ENCODE measurements around the gene ALAS2. TPM values are rescaled to one million over a fixed set of nuclear protein-coding genes. Genes with fewer than 3 reads are reported as not detected.
"Not testable (repeated sequence)": the region's sequence is repeated elsewhere in the genome, so short reads cannot be mapped to it uniquely, and the experiment has no call there.

Gene ALAS2
- total RNA-seq = not detected in 3 replicates
- long read RNA-seq = 0 reads

- peaks cover 14% of the 10 kb centered on the region for H3K9me3 Mint-ChIP-seq (ENCODE audit: low read depth)
- no peak within 1 kb of the TSS for H3K27ac Mint-ChIP-seq (ENCODE audit: unreplicated experiment)
- no peak for TF ChIP-seq CTCF (IDR thresholded peaks at IDR 0.05)
- no peak within 1 kb of the TSS for H3K4me3 Mint-ChIP-seq (ENCODE audit: unreplicated experiment)
- no peaks in the 10 kb centered on the region for H3K4me1 Mint-ChIP-seq (ENCODE audit: low read depth)
- no peak for DNase-seq (ENCODE audit: low spot score)
- H3K36me3 Mint-ChIP-seq (ENCODE audit: low read depth) = no peaks in the 10 kb centered on the region
- H3K27me3 Mint-ChIP-seq (ENCODE audit: low read depth) = no peaks in the 10 kb centered on the region
Measured at GRCh38 chrX:55030271-55031205, at the start of gene ALAS2. Gene ALAS2 (minus strand): TSS chrX:55030977. CDS start chrX:55026000, 4,977 bp downstream.

- Mint-ChIP-seq H3K36me3 (ENCODE audit: low read depth) (no peaks in the 10 kb centered on the region), H3K4me3 (ENCODE audit: unreplicated experiment) (no peak within 1 kb of the TSS), H3K9me3 (ENCODE audit: low read depth) (peaks cover 29% of the 10 kb centered on the region), H3K27ac (ENCODE audit: unreplicated experiment) (no peak within 1 kb of the TSS), H3K4me1 (ENCODE audit: low read depth) (peaks cover 2% of the 10 kb centered on the region), H3K27me3 (ENCODE audit: low read depth) (peaks cover 4% of the 10 kb centered on the region)
- TF ChIP-seq CTCF (IDR thresholded peaks at IDR 0.05) = no peak
- DNase-seq (ENCODE audit: low spot score) = peak; percentile 76
Measured at GRCh38 chrX:55074851-55075467, 44.2 kb upstream of the ALAS2 start, which contains the start of gene PAGE2B. Gene PAGE2B (plus strand): TSS chrX:55075030. CDS start chrX:55076042, 1,012 bp downstream.

- peaks cover 47% of the 10 kb centered on the region for H3K9me3 Mint-ChIP-seq (ENCODE audit: low read depth)
- no peak overlapping the region for H3K4me3 Mint-ChIP-seq (ENCODE audit: unreplicated experiment)
- peak; percentile 60 for DNase-seq (ENCODE audit: low spot score)
- H3K4me1 Mint-ChIP-seq (ENCODE audit: low read depth) = peaks cover 2% of the 10 kb centered on the region
- H3K27ac Mint-ChIP-seq (ENCODE audit: unreplicated experiment) = no peak overlapping the region
- no peaks in the 10 kb centered on the region for H3K36me3 Mint-ChIP-seq (ENCODE audit: low read depth)
- TF ChIP-seq CTCF (IDR thresholded peaks at IDR 0.05) = no peak
- peaks cover 10% of the 10 kb centered on the region for H3K27me3 Mint-ChIP-seq (ENCODE audit: low read depth)
Measured at GRCh38 chrX:55072286-55072685, 41.5 kb upstream of the ALAS2 start.

- DNase-seq (ENCODE audit: low spot score); H3K4me3 Mint-ChIP-seq (ENCODE audit: unreplicated experiment); H3K4me1 Mint-ChIP-seq (ENCODE audit: low read depth); H3K36me3 Mint-ChIP-seq (ENCODE audit: low read depth); H3K27ac Mint-ChIP-seq (ENCODE audit: unreplicated experiment): not testable (repeated sequence)
- peaks cover 69% of the 10 kb centered on the region for H3K9me3 Mint-ChIP-seq (ENCODE audit: low read depth)
- H3K27me3 Mint-ChIP-seq (ENCODE audit: low read depth) = peaks cover 10% of the 10 kb centered on the region
Measured at GRCh38 chrX:55067180-55067579, 36.4 kb upstream of the ALAS2 start.

GRCh38 chrX:55057675-55058249, 27.0 kb upstream of the ALAS2 start:
- no peaks in the 10 kb centered on the region for H3K27me3 Mint-ChIP-seq (ENCODE audit: low read depth)
- TF ChIP-seq CTCF (IDR thresholded peaks at IDR 0.05) = peak; percentile 87
- H3K27ac Mint-ChIP-seq (ENCODE audit: unreplicated experiment) = no peak overlapping the region
- peaks cover 3% of the 10 kb centered on the region for H3K36me3 Mint-ChIP-seq (ENCODE audit: low read depth)
- peaks cover 16% of the 10 kb centered on the region for H3K4me1 Mint-ChIP-seq (ENCODE audit: low read depth)
- peak overlapping the region; percentile 38 for H3K4me3 Mint-ChIP-seq (ENCODE audit: unreplicated experiment)
- peaks cover 21% of the 10 kb centered on the region for H3K9me3 Mint-ChIP-seq (ENCODE audit: low read depth)
- no peak for DNase-seq (ENCODE audit: low spot score)
